Iris pigment epithelial cell (primary cell): ENCODE measurements around the gene ZBED4.

Experiments used
- DNase-seq: peaks from one replicate; pipeline ENCODE4 v3.0.0-alpha.2; 2011; ENCODE audit warnings: low read depth

The ZBED4 gene

DNA sequence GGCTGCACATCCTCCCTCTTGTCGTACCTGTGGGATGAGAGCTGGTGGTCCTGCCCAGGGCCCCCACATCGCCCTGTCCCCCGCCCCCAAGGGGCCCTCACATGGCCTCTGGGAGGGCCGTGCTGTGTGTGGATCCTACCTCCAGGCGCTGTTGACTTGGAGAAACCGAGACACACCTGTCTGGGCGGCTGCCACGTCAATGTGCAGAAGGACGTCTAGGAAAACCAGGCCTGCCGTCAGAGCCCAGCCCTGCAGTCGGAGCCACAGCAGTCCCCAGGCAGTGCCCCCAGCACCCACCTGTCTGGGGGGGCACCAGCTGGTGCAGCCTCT lies 50.4 kb downstream of the ZBED4 start:
- no peak for DNase-seq

GRCh38 chr22:49905465-49905864 lies 51.8 kb downstream of the ZBED4 start:
- DNase-seq = no peak

GRCh38 chr22:49906071-49906798 lies 52.6 kb downstream of the ZBED4 start:
- no peak for DNase-seq

DNA sequence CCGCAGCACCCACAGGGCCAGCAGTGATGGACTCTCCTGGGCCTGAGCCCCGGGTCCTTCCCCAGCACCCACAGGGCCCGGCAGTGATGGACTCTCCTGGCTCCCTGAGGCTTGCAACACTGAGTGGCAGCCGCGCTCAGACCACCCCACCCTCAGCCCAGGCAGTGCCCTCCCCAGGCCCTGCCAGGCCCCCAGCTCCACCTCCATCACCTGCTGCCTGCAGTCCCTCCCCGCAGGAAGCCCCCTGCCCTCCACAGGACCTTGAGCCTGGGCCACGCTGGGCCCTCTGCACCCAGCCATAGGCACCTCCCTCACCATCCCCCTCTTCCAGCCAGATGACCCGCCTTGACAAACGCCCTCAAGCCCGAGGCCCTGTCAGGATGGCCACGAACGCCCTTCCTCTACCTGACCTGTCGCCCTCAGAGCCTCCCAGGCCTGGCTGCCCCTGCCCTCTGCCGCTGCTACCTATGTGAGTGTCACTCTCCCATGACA lies 53.2 kb downstream of the ZBED4 start:
- DNase-seq = no peak

- no peak for DNase-seq
Measured at GRCh38 chr22:49907807-49908206, 54.2 kb downstream of the ZBED4 start.

GRCh38 chr22:49909476-49910205 lies 56.0 kb downstream of the ZBED4 start:
- no peak for DNase-seq

DNA sequence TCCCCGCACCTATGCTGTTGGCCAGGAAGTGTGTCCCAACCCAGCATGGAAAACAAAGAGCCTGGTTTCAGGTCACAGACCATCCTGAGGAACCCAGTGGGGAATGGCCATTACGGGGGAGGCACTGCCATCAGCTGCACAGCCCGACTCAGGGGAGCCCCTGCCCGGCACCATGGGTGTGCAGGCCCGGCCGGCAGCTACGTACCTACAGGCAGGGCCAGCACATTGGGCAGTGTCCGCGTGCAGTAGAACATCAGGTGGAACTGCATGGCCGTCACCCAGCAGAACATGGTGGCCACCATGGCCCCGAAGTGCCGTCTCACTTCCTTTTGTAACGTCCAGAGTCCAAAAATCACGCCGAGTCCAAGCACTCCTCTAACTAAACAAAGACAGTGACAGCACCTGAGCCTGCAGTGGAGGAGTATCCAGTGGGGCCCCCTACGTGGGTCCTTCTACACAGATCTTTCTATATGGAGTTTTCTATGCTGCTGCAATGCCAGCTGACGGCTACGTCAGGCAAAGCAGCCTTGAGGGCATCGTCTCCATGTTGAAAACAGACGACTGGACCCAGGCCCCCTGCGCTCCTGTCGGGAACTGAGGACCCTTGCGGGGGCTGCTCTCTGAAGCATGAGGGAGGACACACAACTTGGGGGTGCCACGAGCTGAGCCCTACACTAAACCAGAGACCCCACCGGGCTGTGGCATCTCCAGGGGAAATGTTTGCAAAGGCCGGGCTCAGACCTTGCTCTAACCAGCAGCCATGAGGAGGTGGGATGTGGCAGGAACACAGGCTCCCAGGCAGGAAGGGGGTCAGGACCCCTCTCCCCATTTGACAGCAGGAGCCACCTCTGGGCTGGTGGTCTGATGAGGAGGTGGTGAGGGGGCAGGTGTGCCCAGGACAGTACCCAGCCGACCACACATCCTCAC lies 56.8 kb downstream of the ZBED4 start:
- DNase-seq = no peak

- no peak for DNase-seq
Measured at GRCh38 chr22:49911881-49912625, 58.4 kb downstream of the ZBED4 start.

DNA sequence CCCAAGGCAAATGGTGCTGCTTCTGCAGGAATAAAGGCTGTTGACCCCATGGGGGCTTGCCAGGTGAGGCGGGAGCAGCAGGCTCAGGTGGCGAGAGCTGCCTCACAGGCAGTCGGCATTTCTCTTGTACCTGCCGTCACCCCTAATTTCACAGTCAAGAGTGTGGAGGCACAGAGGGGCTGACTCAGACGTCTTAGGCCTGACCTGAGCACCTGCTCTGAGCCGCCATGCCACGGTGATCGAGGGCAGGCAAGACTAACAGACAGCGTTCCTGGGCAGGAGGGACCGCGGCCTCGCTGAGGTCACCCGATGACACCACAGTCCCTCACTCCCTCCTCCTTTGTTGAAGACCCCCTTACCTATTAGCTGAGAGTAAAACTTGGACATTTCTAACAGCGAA lies 59.4 kb downstream of the ZBED4 start:
- DNase-seq = no peak

- no peak for DNase-seq
Measured at GRCh38 chr22:49913446-49913845, 59.8 kb downstream of the ZBED4 start.

- DNase-seq = no peak
Measured at GRCh38 chr22:49914256-49914655, 60.6 kb downstream of the ZBED4 start.

- no peak for DNase-seq
Measured at GRCh38 chr22:49915610-49916009, 62.0 kb downstream of the ZBED4 start.

- DNase-seq = no peak
Measured at GRCh38 chr22:49916831-49917230, 63.2 kb downstream of the ZBED4 start.

GRCh38 chr22:49917974-49918910 lies 64.6 kb downstream of the ZBED4 start, which contains the start of the genes ALG12 and CRELD2:
Gene ALG12, minus strand, starts transcription at chr22:49918438. Its CDS starts 4,673 bp downstream, at chr22:49913765.
Gene CRELD2, plus strand, starts transcription at chr22:49918634. Its CDS starts 136 bp downstream, at chr22:49918770.
- peak; percentile 97 for DNase-seq

DNA sequence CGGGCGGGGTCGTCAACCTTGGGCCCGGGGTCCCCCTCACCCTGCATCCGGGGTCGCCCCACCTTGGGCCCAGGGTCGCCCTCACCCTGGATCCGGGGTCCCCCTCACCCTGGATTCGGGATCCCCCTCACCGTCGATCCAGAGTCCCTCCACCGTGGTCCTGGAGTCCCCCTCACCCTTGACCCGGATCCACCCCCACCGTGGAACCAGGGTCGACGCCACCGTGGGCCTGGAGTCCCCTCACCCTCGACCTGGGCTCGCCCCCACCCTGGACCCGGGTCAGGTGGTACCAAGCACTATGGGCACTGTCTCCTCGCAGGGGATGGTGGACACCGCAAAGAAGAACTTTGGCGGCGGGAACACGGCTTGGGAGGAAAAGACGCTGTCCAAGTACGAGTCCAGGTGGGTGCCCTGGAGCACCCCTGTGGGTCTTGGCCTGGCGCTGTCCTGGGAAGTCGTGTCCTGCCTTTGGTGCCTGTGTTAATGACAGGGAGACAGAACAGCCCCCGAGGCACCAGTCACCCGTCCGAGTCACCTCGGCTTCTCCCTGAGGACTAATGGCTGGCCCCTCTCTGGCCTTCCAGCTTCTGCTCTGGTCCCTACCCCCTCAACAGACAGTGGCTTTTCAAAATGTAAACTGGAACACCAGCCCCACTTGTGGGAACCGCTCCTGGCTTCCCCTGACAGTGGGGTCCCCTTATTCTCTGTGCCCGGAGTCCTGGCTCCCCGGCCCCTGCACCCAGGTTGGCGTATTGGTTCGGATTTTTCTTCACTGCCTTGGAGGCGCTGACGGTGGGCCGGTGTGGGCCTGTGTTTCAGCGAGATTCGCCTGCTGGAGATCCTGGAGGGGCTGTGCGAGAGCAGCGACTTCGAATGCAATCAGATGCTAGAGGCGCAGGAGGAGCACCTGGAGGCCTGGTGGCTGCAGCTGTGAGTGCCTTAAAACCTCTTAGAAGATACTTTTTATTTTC lies 65.6 kb downstream of the ZBED4 start:
- no peak for DNase-seq

DNA sequence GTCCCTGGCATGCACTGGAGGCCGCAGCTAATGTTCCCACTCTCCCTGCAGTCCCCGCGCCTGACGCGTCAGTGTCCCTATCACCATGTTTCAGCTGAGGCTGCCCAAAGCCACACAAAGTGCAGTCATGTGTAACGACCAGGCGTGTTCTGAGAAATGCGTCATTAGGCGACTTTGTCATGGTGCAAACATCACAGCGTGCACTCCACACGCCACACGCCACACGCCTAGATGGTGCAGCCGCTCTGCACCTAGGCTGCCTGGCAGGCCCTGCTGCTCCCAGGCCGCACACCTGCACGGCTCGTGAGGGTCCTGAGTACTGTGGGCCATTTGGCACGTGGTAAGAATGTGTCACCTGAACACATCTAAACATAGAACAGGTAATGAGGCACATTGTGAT lies 67.2 kb downstream of the ZBED4 start:
- DNase-seq = no peak

- DNase-seq = no peak
Measured at GRCh38 chr22:49921508-49922278, 68.0 kb downstream of the ZBED4 start.

GRCh38 chr22:49922484-49922883 lies 68.8 kb downstream of the ZBED4 start:
- DNase-seq = no peak
